Activated T-helper 2 cell treated with anti-CD3 and anti-CD28 coated beads, Interferon-gamma antibody, Interleukin-2, Interleukin-4, amounts not matched to agents 10 μg/mL and 5 μg/mL and 100 μg/mL, durations not matched to agents 14 hours and 24 hours and 36 hours (primary cell): ENCODE data around the gene IL17REL. TPM values are rescaled to one million over a fixed set of nuclear protein-coding genes. Genes with fewer than 3 reads are reported as not detected.

Experiments used
- DNase-seq: peaks from one replicate; pipeline ENCODE4 v3.0.0; 2021; ENCODE audit warnings: low spot score
- H3K27ac Mint-ChIP-seq: one replicate; pipeline ENCODE4 v1.8.0; 2021; ENCODE audit warnings: mixed read lengths
- H3K27me3 Mint-ChIP-seq: one replicate; pipeline ENCODE4 v1.8.0; 2021; ENCODE audit warnings: low read depth, mixed read lengths
- H3K36me3 Mint-ChIP-seq: one replicate; pipeline ENCODE4 v1.8.0; 2021; ENCODE audit warnings: low read depth, mixed read lengths
- H3K4me1 Mint-ChIP-seq: one replicate; pipeline ENCODE4 v1.8.0; 2021; ENCODE audit warnings: low read depth, mixed read lengths
- H3K4me3 Mint-ChIP-seq: one replicate; pipeline ENCODE4 v1.8.0; 2021; ENCODE audit warnings: low read depth, mild to moderate bottlenecking, moderate library complexity, mixed read lengths
- H3K9me3 Mint-ChIP-seq: one replicate; pipeline ENCODE4 v1.8.0; 2021; ENCODE audit warnings: mixed read lengths
- intact Hi-C: fragments of 100-400 bp; cut with micrococcal nuclease; formaldehyde crosslinking; loops from one replicate; pipeline ENCODE4 v1.15.1; 2023
- total RNA-seq: library from RNA; stranded (reverse); gene quantifications from 2 replicates; pipeline ENCODE4 v1.2.3, GENCODE V29; 2022

The IL17REL gene
- total RNA-seq, 1 donor from 2014 or later: not detected

- H3K27ac Mint-ChIP-seq: peak overlapping the region; percentile 91
- peaks cover 12% of the 10 kb centered on the region for H3K4me1 Mint-ChIP-seq
- no peak for DNase-seq
- H3K4me3 Mint-ChIP-seq: peak overlapping the region; percentile 87
- intact Hi-C loops: no loop called here
- peaks cover 27% of the 10 kb centered on the region for H3K36me3 Mint-ChIP-seq
- no peaks in the 10 kb centered on the region for H3K27me3 Mint-ChIP-seq
- no peaks in the 10 kb centered on the region for H3K9me3 Mint-ChIP-seq
Measured at GRCh38 chr22:49958931-49959781, 53.4 kb downstream of the IL17REL start.

- H3K27ac Mint-ChIP-seq: peak overlapping the region; percentile 91
- peaks cover 7% of the 10 kb centered on the region for H3K4me1 Mint-ChIP-seq
- DNase-seq: no peak
- peaks cover 19% of the 10 kb centered on the region for H3K36me3 Mint-ChIP-seq
- H3K4me3 Mint-ChIP-seq: peak overlapping the region; percentile 87
- no peaks in the 10 kb centered on the region for H3K9me3 Mint-ChIP-seq
- no peaks in the 10 kb centered on the region for H3K27me3 Mint-ChIP-seq
- intact Hi-C loops: no loop called here
Measured at GRCh38 chr22:49958366-49958921, 54.1 kb downstream of the IL17REL start.

- Mint-ChIP-seq H3K4me3 (peak overlapping the region; percentile 87), H3K27ac (peak overlapping the region; percentile 49), H3K36me3 (peaks cover 14% of the 10 kb centered on the region), H3K9me3 (no peaks in the 10 kb centered on the region), H3K4me1 (peaks cover 6% of the 10 kb centered on the region), H3K27me3 (no peaks in the 10 kb centered on the region)
- intact Hi-C loops: no loop called here
- no peak for DNase-seq
Measured at GRCh38 chr22:49957826-49958365, 54.7 kb downstream of the IL17REL start.

GRCh38 chr22:49956914-49957825 is 55.4 kb downstream of the IL17REL start:
- H3K9me3 Mint-ChIP-seq: no peaks in the 10 kb centered on the region
- H3K4me1 Mint-ChIP-seq: peaks cover 6% of the 10 kb centered on the region
- intact Hi-C loops: no loop called here
- DNase-seq: no peak
- no peaks in the 10 kb centered on the region for H3K27me3 Mint-ChIP-seq
- peaks cover 7% of the 10 kb centered on the region for H3K36me3 Mint-ChIP-seq
- H3K4me3 Mint-ChIP-seq: no peak overlapping the region
- no peak overlapping the region for H3K27ac Mint-ChIP-seq

GRCh38 chr22:49956418-49956770 is 56.2 kb downstream of the IL17REL start:
- Mint-ChIP-seq H3K27ac (no peak overlapping the region), H3K27me3 (no peaks in the 10 kb centered on the region), H3K4me3 (no peak overlapping the region), H3K36me3 (peaks cover under 1% of the 10 kb centered on the region), H3K4me1 (peaks cover 6% of the 10 kb centered on the region), H3K9me3 (no peaks in the 10 kb centered on the region)
- intact Hi-C loops: no loop called here
- no peak for DNase-seq

- DNase-seq: no peak
- H3K27me3 Mint-ChIP-seq: no peaks in the 10 kb centered on the region
- H3K4me1 Mint-ChIP-seq: peaks cover 6% of the 10 kb centered on the region
- H3K4me3 Mint-ChIP-seq: no peak overlapping the region
- no peak overlapping the region for H3K27ac Mint-ChIP-seq
- no peaks in the 10 kb centered on the region for H3K9me3 Mint-ChIP-seq
- intact Hi-C loops: no loop called here
- H3K36me3 Mint-ChIP-seq: no peaks in the 10 kb centered on the region
Measured at GRCh38 chr22:49955581-49956417, 56.8 kb downstream of the IL17REL start.

GRCh38 chr22:49954991-49955580 is 57.5 kb downstream of the IL17REL start:
- intact Hi-C loops: no loop called here
- H3K27me3 Mint-ChIP-seq: no peaks in the 10 kb centered on the region
- no peak for DNase-seq
- no peak overlapping the region for H3K4me3 Mint-ChIP-seq
- peaks cover 6% of the 10 kb centered on the region for H3K4me1 Mint-ChIP-seq
- H3K27ac Mint-ChIP-seq: no peak overlapping the region
- H3K36me3 Mint-ChIP-seq: no peaks in the 10 kb centered on the region
- no peaks in the 10 kb centered on the region for H3K9me3 Mint-ChIP-seq

GRCh38 chr22:49954354-49954753 is 58.2 kb downstream of the IL17REL start:
- Mint-ChIP-seq H3K4me3 (no peak overlapping the region), H3K27me3 (no peaks in the 10 kb centered on the region), H3K4me1 (peaks cover 6% of the 10 kb centered on the region), H3K9me3 (no peaks in the 10 kb centered on the region), H3K27ac (no peak overlapping the region), H3K36me3 (no peaks in the 10 kb centered on the region)
- DNase-seq: no peak
- intact Hi-C loops: no loop called here

GRCh38 chr22:49953680-49954344 is 58.8 kb downstream of the IL17REL start:
- Mint-ChIP-seq H3K27me3 (no peaks in the 10 kb centered on the region), H3K27ac (no peak overlapping the region), H3K4me1 (peaks cover 2% of the 10 kb centered on the region), H3K36me3 (no peaks in the 10 kb centered on the region), H3K4me3 (no peak overlapping the region), H3K9me3 (no peaks in the 10 kb centered on the region)
- DNase-seq: no peak
- intact Hi-C loops: no loop called here

GRCh38 chr22:49953027-49953679 is 59.4 kb downstream of the IL17REL start:
- no peak overlapping the region for H3K4me3 Mint-ChIP-seq
- H3K27me3 Mint-ChIP-seq: no peaks in the 10 kb centered on the region
- peaks cover 2% of the 10 kb centered on the region for H3K4me1 Mint-ChIP-seq
- H3K36me3 Mint-ChIP-seq: no peaks in the 10 kb centered on the region
- no peak overlapping the region for H3K27ac Mint-ChIP-seq
- H3K9me3 Mint-ChIP-seq: no peaks in the 10 kb centered on the region
- intact Hi-C loops: no loop called here
- no peak for DNase-seq
